SH-SY5Y (cell line): ENCODE results near the gene ANTXR1.

Experiments
- GATA2 ChIP-seq: IDR thresholded peaks from 2 replicates; pipeline ENCODE4 v1.6.1; 2011; ENCODE audit warnings: mild to moderate bottlenecking, low read depth, low read length
- GATA3 ChIP-seq: IDR thresholded peaks from 2 replicates; pipeline ENCODE4 v1.6.1; 2011; ENCODE audit warnings: low read depth, mild to moderate bottlenecking, low read length, moderate library complexity

DNA sequence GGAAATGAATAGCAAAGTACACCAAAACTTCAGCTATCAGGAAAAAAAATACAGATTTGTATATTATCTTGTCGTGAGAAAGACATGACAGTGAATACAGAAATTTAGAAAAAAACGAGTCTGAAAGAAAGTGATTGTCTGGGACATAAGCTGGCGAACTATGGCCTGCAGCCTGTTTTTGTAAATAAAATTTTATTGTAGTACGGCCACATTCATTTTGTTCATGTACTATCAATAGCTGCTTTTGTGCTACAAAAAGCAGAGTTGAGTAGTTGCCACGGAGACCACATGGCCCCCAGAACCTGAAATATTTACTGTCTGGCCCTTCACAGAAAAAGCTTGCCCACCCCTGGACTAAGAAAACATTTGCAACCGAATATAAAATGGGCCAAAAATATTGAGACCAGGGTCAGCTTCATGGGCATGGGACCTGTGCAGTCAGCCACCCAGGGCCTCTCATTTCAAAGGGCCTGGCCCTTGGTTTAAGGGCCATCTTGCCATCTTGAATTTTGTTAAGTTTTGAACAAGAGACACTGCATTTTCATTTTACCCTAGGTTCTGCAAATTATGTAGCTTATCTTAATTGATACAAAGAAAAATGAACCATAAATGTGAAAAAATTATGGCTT, 17.9 kb downstream of the ANTXR1 start:
- no peak for TF ChIP-seq GATA2
- TF ChIP-seq GATA3, result no peak
